ENCODE data around the gene XG. TPM values are rescaled to one million over a fixed set of nuclear protein-coding genes. Genes with fewer than 3 reads are reported as not detected.

The XG gene
- polyA plus RNA-seq, 3 donors, result 0.25 to 0.33 (median 0.30) TPM

Other genes starting within 250 kb of the XG start
- gene CD99, start 60.7 kb upstream of the XG start, polyA plus RNA-seq (ENCODE audit: insufficient read length in 3 of 3), result 100 to 1,000 TPM; 130 to 209 (median 193) TPM
- 10 to 100 TPM; 16.4 to 21.5 (median 17.6) TPM for gene GYG2, start 76.9 kb downstream of the XG start, polyA plus RNA-seq (ENCODE audit: insufficient read length in 3 of 3)
- 10 to 100 TPM; 49.0 to 82.2 (median 51.7) TPM for gene ARSD, start 177.3 kb downstream of the XG start, polyA plus RNA-seq (ENCODE audit: insufficient read length in 3 of 3)

All from renal pelvis (tissue), 3 donors.